ENCODE results near the gene FES. TPM values are rescaled to one million over a fixed set of nuclear protein-coding genes. Genes with fewer than 3 reads are reported as not detected.

Gene FES
- polyA plus RNA-seq, 1 donor from 2014 or later, result not detected

DNA sequence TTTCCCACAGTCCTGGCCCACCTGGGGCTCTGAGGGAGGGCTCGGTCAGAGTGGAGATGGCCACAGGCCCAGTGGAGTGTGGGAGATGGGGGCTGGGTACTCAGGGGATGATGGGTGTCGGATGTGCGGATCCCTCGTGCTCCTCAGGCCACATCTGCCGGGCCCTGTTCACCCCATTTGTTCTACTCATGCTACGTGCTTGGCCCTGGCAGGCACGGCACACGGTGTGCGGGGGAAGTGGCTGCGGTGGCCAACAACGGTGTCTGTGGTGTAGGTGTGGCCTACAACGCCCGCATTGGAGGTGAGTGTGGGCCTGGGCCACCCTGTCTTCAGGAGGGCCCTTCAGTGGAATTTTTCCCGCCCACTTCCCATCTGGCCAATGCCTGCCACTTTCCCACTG is 7.0 kb upstream of the FES start:
- Histone ChIP-seq H3K27me3 (ENCODE audit: insufficient read depth, low read depth, low read length) (no peaks in the 10 kb centered on the region), H3K79me2 (replicated peaks; ENCODE audit: insufficient read depth, low read length) (peaks cover 7% of the 10 kb centered on the region), H3F3A (ENCODE audit: insufficient read depth, low read length, poor library complexity, severe bottlenecking) (no peaks in the 10 kb centered on the region), H3K4me2 (ENCODE audit: low read length) (no peak overlapping the region), H3K9me3 (ENCODE audit: low read length) (no peaks in the 10 kb centered on the region), H3K9ac (ENCODE audit: low read length) (no peak overlapping the region), H2AFZ (ENCODE audit: low read depth, low read length) (no peak overlapping the region), H4K20me1 (ENCODE audit: insufficient read depth) (no peaks in the 10 kb centered on the region), H3K4me3 (ENCODE audit: low read length) (no peak overlapping the region), H3K36me3 (ENCODE audit: insufficient read depth, low read length) (no peaks in the 10 kb centered on the region), H3K27ac (ENCODE audit: low read length) (no peak overlapping the region), H3K9me2 (ENCODE audit: insufficient read depth, low read length) (no peaks in the 10 kb centered on the region)
- TF ChIP-seq, protein P1, sequence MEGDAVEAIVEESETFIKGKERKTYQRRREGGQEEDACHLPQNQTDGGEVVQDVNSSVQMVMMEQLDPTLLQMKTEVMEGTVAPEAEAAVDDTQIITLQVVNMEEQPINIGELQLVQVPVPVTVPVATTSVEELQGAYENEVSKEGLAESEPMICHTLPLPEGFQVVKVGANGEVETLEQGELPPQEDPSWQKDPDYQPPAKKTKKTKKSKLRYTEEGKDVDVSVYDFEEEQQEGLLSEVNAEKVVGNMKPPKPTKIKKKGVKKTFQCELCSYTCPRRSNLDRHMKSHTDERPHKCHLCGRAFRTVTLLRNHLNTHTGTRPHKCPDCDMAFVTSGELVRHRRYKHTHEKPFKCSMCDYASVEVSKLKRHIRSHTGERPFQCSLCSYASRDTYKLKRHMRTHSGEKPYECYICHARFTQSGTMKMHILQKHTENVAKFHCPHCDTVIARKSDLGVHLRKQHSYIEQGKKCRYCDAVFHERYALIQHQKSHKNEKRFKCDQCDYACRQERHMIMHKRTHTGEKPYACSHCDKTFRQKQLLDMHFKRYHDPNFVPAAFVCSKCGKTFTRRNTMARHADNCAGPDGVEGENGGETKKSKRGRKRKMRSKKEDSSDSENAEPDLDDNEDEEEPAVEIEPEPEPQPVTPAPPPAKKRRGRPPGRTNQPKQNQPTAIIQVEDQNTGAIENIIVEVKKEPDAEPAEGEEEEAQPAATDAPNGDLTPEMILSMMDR (IDR thresholded peaks at IDR 0.05; ENCODE audit: poor library complexity, severe bottlenecking), result no peak
- TF ChIP-seq TAF1 (IDR thresholded peaks at IDR 0.05; ENCODE audit: low read depth) (no peak), RAD21 (conservative IDR thresholded peaks at IDR 0.05) (no peak), MXI1 (conservative IDR thresholded peaks at IDR 0.05; ENCODE audit: poor library complexity, severe bottlenecking) (no peak), POLR2AphosphoS5 (IDR thresholded peaks at IDR 0.05) (no peak)

DNA sequence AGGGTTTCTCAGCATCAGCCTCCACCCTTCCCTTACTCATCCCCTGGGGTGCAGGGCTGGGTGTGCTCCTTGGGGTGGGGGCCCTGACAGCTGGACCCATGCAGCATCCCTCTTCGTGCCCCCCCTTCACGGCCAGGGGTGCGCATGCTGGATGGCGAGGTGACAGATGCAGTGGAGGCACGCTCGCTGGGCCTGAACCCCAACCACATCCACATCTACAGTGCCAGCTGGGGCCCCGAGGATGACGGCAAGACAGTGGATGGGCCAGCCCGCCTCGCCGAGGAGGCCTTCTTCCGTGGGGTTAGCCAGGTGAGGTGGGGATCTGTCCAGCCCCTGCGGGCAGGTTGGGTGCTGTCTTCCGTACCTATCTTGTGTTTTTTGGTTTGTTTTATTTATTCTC is 6.3 kb upstream of the FES start:
- Histone ChIP-seq H3K79me2 (replicated peaks; ENCODE audit: insufficient read depth, low read length) (no peaks in the 10 kb centered on the region), H3K4me2 (ENCODE audit: low read length) (no peak overlapping the region), H3F3A (ENCODE audit: insufficient read depth, low read length, poor library complexity, severe bottlenecking) (no peaks in the 10 kb centered on the region), H2AFZ (ENCODE audit: low read depth, low read length) (no peak overlapping the region), H4K20me1 (ENCODE audit: insufficient read depth) (no peaks in the 10 kb centered on the region), H3K4me3 (ENCODE audit: low read length) (no peak overlapping the region), H3K27ac (ENCODE audit: low read length) (no peak overlapping the region), H3K27me3 (ENCODE audit: insufficient read depth, low read depth, low read length) (no peaks in the 10 kb centered on the region), H3K9me2 (ENCODE audit: insufficient read depth, low read length) (no peaks in the 10 kb centered on the region), H3K9ac (ENCODE audit: low read length) (no peak overlapping the region), H3K9me3 (ENCODE audit: low read length) (no peaks in the 10 kb centered on the region), H3K36me3 (ENCODE audit: insufficient read depth, low read length) (no peaks in the 10 kb centered on the region)
- TF ChIP-seq, protein P2, sequence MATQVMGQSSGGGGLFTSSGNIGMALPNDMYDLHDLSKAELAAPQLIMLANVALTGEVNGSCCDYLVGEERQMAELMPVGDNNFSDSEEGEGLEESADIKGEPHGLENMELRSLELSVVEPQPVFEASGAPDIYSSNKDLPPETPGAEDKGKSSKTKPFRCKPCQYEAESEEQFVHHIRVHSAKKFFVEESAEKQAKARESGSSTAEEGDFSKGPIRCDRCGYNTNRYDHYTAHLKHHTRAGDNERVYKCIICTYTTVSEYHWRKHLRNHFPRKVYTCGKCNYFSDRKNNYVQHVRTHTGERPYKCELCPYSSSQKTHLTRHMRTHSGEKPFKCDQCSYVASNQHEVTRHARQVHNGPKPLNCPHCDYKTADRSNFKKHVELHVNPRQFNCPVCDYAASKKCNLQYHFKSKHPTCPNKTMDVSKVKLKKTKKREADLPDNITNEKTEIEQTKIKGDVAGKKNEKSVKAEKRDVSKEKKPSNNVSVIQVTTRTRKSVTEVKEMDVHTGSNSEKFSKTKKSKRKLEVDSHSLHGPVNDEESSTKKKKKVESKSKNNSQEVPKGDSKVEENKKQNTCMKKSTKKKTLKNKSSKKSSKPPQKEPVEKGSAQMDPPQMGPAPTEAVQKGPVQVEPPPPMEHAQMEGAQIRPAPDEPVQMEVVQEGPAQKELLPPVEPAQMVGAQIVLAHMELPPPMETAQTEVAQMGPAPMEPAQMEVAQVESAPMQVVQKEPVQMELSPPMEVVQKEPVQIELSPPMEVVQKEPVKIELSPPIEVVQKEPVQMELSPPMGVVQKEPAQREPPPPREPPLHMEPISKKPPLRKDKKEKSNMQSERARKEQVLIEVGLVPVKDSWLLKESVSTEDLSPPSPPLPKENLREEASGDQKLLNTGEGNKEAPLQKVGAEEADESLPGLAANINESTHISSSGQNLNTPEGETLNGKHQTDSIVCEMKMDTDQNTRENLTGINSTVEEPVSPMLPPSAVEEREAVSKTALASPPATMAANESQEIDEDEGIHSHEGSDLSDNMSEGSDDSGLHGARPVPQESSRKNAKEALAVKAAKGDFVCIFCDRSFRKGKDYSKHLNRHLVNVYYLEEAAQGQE (IDR thresholded peaks at IDR 0.05; ENCODE audit: borderline replicate concordance), result no peak
- no peak for TF ChIP-seq TAF1 (IDR thresholded peaks at IDR 0.05; ENCODE audit: low read depth)
- TF ChIP-seq MXI1 (conservative IDR thresholded peaks at IDR 0.05; ENCODE audit: poor library complexity, severe bottlenecking), result no peak
- no peak for TF ChIP-seq POLR2AphosphoS5 (IDR thresholded peaks at IDR 0.05)
- TF ChIP-seq SMC3 (conservative IDR thresholded peaks at IDR 0.05; ENCODE audit: poor library complexity), result no peak
- TF ChIP-seq EP300 (conservative IDR thresholded peaks at IDR 0.05; ENCODE audit: poor library complexity, severe bottlenecking), result no peak
- TF ChIP-seq EZH2 (IDR thresholded peaks at IDR 0.05; ENCODE audit: borderline replicate concordance, insufficient read depth, low read length, poor library complexity, severe bottlenecking), result no peak
- TF ChIP-seq RAD21 (conservative IDR thresholded peaks at IDR 0.05), result no peak
- TF ChIP-seq, protein P1 (IDR thresholded peaks at IDR 0.05; ENCODE audit: poor library complexity, severe bottlenecking), result no peak
